Type B pancreatic cell (in vitro differentiated cells): ENCODE results near the gene AOPEP. TPM values are rescaled to one million over a fixed set of nuclear protein-coding genes. Genes with fewer than 3 reads are reported as not detected.

Experiments used
- DNase-seq: peaks from one replicate; pipeline ENCODE4 v3.0.0; 2021; ENCODE audit warnings: mixed read lengths; ENCODE audit not compliant: unreplicated experiment; ENCODE audit errors: extremely low spot score
- H3K27ac Mint-ChIP-seq: 2 replicates; pipeline ENCODE4 v1.8.0; 2021; ENCODE audit warnings: mild to moderate bottlenecking, mixed read lengths
- H3K27me3 Mint-ChIP-seq: 2 replicates; pipeline ENCODE4 v1.8.0; 2021; ENCODE audit warnings: mixed read lengths
- H3K36me3 Mint-ChIP-seq: 2 replicates; pipeline ENCODE4 v1.8.0; 2021; ENCODE audit warnings: mixed read lengths
- H3K4me1 Mint-ChIP-seq: one replicate; pipeline ENCODE4 v1.8.0; 2021; ENCODE audit warnings: mixed read lengths; ENCODE audit not compliant: unreplicated experiment
- H3K4me3 Mint-ChIP-seq: 2 replicates; pipeline ENCODE4 v1.8.0; 2021; ENCODE audit warnings: mild to moderate bottlenecking, mixed read lengths
- H3K9me3 Mint-ChIP-seq: 2 replicates; pipeline ENCODE4 v1.8.0; 2021; ENCODE audit warnings: mixed read lengths
- total RNA-seq: library from RNA; stranded (reverse); gene quantifications from 2 replicates; pipeline ENCODE4 v1.2.1, GENCODE V29; 2021; ENCODE audit warnings: low replicate concordance
- TF ChIP-seq, protein P1 (sequence below): fragments of 200-600 bp; sonication (generic); conservative IDR thresholded peaks from 2 replicates; pipeline ENCODE4 v1.5.0; 2021; ENCODE audit warnings: antibody characterized with exemption, mild to moderate bottlenecking

AOPEP gene
- total RNA-seq, 1 donor from 2014 or later, result 89.3 TPM

DNA sequence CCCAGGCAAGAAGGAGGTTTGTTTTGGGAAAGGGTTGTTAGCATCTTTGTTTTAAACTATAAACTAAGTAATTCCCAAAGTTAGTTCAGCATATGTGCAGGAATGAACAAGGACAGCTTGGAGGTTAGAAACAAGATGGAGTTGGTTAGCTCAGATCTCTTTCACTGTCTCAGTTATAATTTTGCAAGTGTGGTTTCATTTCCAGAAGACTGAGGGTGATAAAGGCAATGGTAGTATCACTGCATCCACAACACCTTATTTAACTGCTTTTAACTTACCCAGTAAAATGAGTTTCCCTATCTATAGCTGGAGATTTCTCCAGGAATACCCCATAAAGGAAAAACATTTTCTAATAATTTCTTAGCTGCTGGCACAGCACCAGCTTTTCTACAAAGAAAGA, 152.7 kb downstream of the AOPEP start:
- peaks cover 4% of the 10 kb centered on the region for H3K36me3 Mint-ChIP-seq
- peaks cover 29% of the 10 kb centered on the region for H3K4me1 Mint-ChIP-seq
- TF ChIP-seq, protein P1, sequence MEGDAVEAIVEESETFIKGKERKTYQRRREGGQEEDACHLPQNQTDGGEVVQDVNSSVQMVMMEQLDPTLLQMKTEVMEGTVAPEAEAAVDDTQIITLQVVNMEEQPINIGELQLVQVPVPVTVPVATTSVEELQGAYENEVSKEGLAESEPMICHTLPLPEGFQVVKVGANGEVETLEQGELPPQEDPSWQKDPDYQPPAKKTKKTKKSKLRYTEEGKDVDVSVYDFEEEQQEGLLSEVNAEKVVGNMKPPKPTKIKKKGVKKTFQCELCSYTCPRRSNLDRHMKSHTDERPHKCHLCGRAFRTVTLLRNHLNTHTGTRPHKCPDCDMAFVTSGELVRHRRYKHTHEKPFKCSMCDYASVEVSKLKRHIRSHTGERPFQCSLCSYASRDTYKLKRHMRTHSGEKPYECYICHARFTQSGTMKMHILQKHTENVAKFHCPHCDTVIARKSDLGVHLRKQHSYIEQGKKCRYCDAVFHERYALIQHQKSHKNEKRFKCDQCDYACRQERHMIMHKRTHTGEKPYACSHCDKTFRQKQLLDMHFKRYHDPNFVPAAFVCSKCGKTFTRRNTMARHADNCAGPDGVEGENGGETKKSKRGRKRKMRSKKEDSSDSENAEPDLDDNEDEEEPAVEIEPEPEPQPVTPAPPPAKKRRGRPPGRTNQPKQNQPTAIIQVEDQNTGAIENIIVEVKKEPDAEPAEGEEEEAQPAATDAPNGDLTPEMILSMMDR, result no peak
- H3K27ac Mint-ChIP-seq, result no peak overlapping the region
- peaks cover 13% of the 10 kb centered on the region for H3K9me3 Mint-ChIP-seq
- H3K4me3 Mint-ChIP-seq, result no peak overlapping the region
- no peaks in the 10 kb centered on the region for H3K27me3 Mint-ChIP-seq
- DNase-seq, result no peak

DNA sequence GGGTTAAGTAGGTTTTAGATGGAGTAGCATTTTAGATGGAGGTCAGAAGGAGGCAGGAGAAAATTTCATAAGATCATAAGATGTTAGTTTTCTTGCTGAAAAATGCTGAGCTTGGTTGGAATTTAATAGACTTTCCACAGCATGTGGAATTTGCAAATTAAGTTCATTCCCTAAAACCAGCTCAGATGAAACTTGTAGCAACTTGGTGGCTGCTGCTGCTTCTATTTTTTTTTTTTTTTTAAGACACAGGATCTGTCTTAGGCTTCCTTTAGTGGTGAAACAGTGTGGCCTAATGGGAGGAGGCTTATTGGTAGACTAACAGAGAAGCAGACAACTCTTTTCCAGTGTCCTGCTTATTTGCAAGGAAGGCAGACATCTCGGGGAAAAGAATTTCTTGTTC, 154.5 kb downstream of the AOPEP start:
- H3K4me3 Mint-ChIP-seq, result no peak overlapping the region
- H3K36me3 Mint-ChIP-seq, result no peaks in the 10 kb centered on the region
- no peak for DNase-seq
- peaks cover 7% of the 10 kb centered on the region for H3K9me3 Mint-ChIP-seq
- H3K27ac Mint-ChIP-seq, result no peak overlapping the region
- H3K27me3 Mint-ChIP-seq, result no peaks in the 10 kb centered on the region
- peaks cover 28% of the 10 kb centered on the region for H3K4me1 Mint-ChIP-seq
- TF ChIP-seq, protein P1, result no peak

DNA sequence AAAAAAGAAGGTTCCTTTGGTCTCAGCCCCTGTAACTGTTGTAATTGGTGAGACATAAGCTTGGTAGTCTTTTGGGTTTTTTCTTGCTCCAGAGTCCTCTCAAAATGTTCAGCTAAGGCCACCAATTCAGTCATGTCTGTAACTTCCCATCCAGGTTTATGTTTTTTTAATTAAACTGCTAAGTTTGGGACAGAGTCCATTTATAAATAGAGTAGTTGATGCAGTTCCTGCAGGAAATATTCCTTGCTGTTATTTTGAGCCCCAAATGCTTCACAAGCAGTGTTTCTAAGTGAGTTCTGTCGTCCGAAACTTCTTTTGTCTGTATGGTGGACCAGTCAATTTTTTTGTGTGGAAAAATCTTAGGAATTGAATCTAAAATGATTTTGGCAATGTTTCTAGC, 155.0 kb downstream of the AOPEP start:
- peaks cover 29% of the 10 kb centered on the region for H3K4me1 Mint-ChIP-seq
- H3K36me3 Mint-ChIP-seq, result no peaks in the 10 kb centered on the region
- no peak overlapping the region for H3K27ac Mint-ChIP-seq
- DNase-seq, result no peak
- no peak overlapping the region for H3K4me3 Mint-ChIP-seq
- TF ChIP-seq, protein P1, result no peak
- peaks cover 7% of the 10 kb centered on the region for H3K9me3 Mint-ChIP-seq
- no peaks in the 10 kb centered on the region for H3K27me3 Mint-ChIP-seq

DNA sequence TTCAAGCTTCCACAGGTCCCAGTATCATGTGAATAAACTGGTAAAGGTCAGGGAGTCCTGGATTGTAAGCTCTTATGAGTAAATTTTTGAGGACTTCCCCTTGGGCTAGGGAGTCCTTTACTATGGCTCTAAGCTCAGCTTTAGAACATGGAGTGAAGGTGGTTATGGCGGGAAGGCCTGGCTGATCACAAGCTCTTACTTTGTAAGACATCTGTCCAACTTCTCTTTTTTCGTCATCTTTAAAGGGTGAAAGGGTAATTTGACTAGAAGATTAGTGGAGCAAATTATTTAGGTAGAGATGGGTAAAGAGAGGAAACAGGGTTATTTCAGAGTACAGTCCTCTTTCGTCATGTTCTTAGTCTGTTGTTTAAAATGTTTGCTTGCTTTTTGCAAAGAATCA, 155.4 kb downstream of the AOPEP start:
- peaks cover 7% of the 10 kb centered on the region for H3K9me3 Mint-ChIP-seq
- H3K4me1 Mint-ChIP-seq, result peaks cover 29% of the 10 kb centered on the region
- no peak for DNase-seq
- H3K27ac Mint-ChIP-seq, result no peak overlapping the region
- no peak overlapping the region for H3K4me3 Mint-ChIP-seq
- TF ChIP-seq, protein P1, result no peak
- H3K36me3 Mint-ChIP-seq, result no peaks in the 10 kb centered on the region
- no peaks in the 10 kb centered on the region for H3K27me3 Mint-ChIP-seq

DNA sequence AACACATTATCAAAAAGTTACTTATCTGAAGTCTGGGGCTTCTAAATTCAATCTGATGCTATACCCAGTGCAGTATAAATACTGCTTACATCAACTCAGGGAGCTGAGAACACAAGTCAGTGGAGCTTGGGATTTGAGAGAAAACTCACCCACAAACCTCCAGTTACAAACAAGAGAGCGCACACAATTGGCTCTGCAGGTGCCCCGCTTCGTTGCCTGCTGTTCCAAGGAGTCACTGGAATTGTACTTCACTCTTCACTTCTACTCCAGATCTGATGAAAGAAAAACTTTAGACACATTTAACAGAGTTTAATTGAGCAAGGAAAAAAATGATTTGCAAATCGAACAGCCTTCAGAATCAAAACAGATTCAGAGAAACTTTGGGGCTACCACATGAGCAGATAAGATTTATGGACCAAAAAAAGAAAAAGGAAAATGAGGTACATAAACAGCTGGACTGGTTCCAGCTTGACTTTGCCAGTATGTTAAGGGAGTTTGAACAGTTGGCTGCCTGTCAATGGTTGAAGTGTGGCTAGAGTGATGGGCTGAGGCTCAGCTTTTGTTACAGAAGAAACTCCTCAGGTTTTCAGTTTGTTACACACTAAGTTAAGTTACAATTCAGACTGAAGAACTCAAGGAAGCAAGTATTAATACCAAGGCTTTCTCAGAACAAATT, 156.6 kb downstream of the AOPEP start:
- TF ChIP-seq, protein P1, result no peak
- Mint-ChIP-seq H3K9me3 (peaks cover 7% of the 10 kb centered on the region), H3K27me3 (no peaks in the 10 kb centered on the region), H3K36me3 (no peaks in the 10 kb centered on the region), H3K27ac (no peak overlapping the region), H3K4me3 (no peak overlapping the region), H3K4me1 (peaks cover 29% of the 10 kb centered on the region)
- no peak for DNase-seq
